HepG2 (cell line): ENCODE data around the gene UGT1A4. TPM values are rescaled to one million over a fixed set of nuclear protein-coding genes. Genes with fewer than 3 reads are reported as not detected.

Source experiments
- ATAC-seq: fragments of 200-7000 bp; cut with Tn5 transposase; 3 replicates; pipeline ENCODE4 v1.9.1; 2020; ENCODE audit warnings: mild to moderate bottlenecking, moderate library complexity
- BruUV-seq: library from RNA; stranded (reverse); fragments of 400-500 nt; replicated peaks from 2 replicates; lab custom pipeline; 2021; lab: Mats Ljungman, UMichigan
- CTCF ChIA-PET: fragments of 300-600 bp; formaldehyde crosslinking; extraction: SDS; loops from one replicate; lab custom pipeline; 2021; ENCODE audit warnings: low total read pairs, inconsistent platforms, low intra/inter-chr PET ratio; lab: Yijun Ruan, JAX
- POLR2A ChIA-PET: fragments of 350-600 bp; sonication (Branson Sonifier 250); formaldehyde crosslinking; loops from one replicate; lab custom pipeline; 2020; ENCODE audit warnings: antibody characterized with exemption, inconsistent platforms; lab: Yijun Ruan, JAX
- DNase-seq: peaks from one replicate; pipeline ENCODE4 v3.0.0-alpha.2; 2015; ENCODE audit warnings: low spot score
- FAIRE-seq: peaks from 3 replicates; lab custom pipeline; 2011; peaks lifted over from hg19 to GRCh38; lab: Jason Lieb, UNC
- H2AFZ ChIP-seq: one replicate; pipeline ENCODE4 v1.6.1; 2011; ENCODE audit warnings: low read length, inconsistent platforms
- H3K27ac ChIP-seq: fragments of 300-600 bp; 3 replicates; pipeline ENCODE4 v1.8.0; 2011; ENCODE audit warnings: mixed run types, mild to moderate bottlenecking, mixed read lengths, low read length, inconsistent platforms; ENCODE audit not compliant: insufficient read depth; ENCODE audit errors: extremely low read length
- H3K27me3 ChIP-seq, 2 experiments: fragments of 200-600 bp in 1 of 2; 2 replicates in 1 of 2; 3 replicates in 1 of 2; pipeline versions ENCODE4 v1.6.0 to v1.8.0; 2011; ENCODE audit warnings: low read length in 2 of 2, mild to moderate bottlenecking in 2 of 2, moderate library complexity in 2 of 2, inconsistent platforms in 1 of 2; ENCODE audit not compliant: insufficient read depth in 2 of 2, control insufficient read depth in 1 of 2
- H3K36me3 ChIP-seq, 2 experiments: fragments of 200-600 bp in 1 of 2; replicated peaks in 1 of 2; 2 replicates in 1 of 2; 3 replicates in 1 of 2; pipeline versions ENCODE4 v1.5.1 to v1.8.0; 2011; ENCODE audit warnings: low read length in 2 of 2, inconsistent platforms in 1 of 2; ENCODE audit not compliant: insufficient read depth in 2 of 2, control insufficient read depth in 1 of 2
- H3K4me1 ChIP-seq: 2 replicates; pipeline ENCODE4 v1.5.1; 2012; ENCODE audit warnings: low read length, inconsistent platforms; ENCODE audit not compliant: insufficient read depth
- H3K4me2 ChIP-seq: 2 replicates; pipeline ENCODE4 v1.6.0; 2011; ENCODE audit warnings: low read depth, low read length, inconsistent platforms
- H3K4me3 ChIP-seq, 3 experiments: fragments of 200-600 bp in 1 of 3; sonication (generic), shearing (Covaris generic) in 1 of 3; replicated peaks in 1 of 3; 2 replicates each; pipeline ENCODE4 v1.5.1; 2011 to 2016; ENCODE audit warnings: low read length in 3 of 3, inconsistent platforms in 2 of 3, low read depth in 2 of 3, mild to moderate bottlenecking in 2 of 3, control low read depth in 1 of 3, mixed read lengths in 1 of 3; ENCODE audit not compliant: insufficient read depth in 1 of 3
- H3K79me2 ChIP-seq: one replicate; pipeline ENCODE4 v1.6.1; 2011; ENCODE audit warnings: low read length, inconsistent platforms; ENCODE audit not compliant: insufficient read depth
- H3K9ac ChIP-seq: 2 replicates; pipeline ENCODE4 v1.6.0; 2011; ENCODE audit warnings: mild to moderate bottlenecking, low read depth, low read length, inconsistent platforms; ENCODE audit not compliant: insufficient read depth
- H3K9me3 ChIP-seq: 2 replicates; pipeline ENCODE4 v1.5.1; 2012; ENCODE audit warnings: mild to moderate bottlenecking, low read length
- H4K20me1 ChIP-seq: 2 replicates; pipeline ENCODE4 v1.6.0; 2011; ENCODE audit warnings: inconsistent platforms, mild to moderate bottlenecking, low read length, moderate library complexity; ENCODE audit not compliant: insufficient read depth
- CBFB ChIP-seq: sonication (generic); formaldehyde crosslinking; IDR thresholded peaks from 2 replicates; pipeline ENCODE4 v1.4.0; 2020; ENCODE audit warnings: missing genetic modification reagents
- FOXO1 ChIP-seq: sonication (generic); formaldehyde crosslinking; IDR thresholded peaks from 2 replicates; pipeline ENCODE4 v1.4.0; 2020; ENCODE audit warnings: missing genetic modification reagents
- IRF9 ChIP-seq: sonication (generic); formaldehyde crosslinking; IDR thresholded peaks from 2 replicates; pipeline ENCODE4 v1.8.0; 2022; ENCODE audit warnings: missing genetic modification reagents, mild to moderate bottlenecking, borderline replicate concordance
- MXI1 ChIP-seq: IDR thresholded peaks from 3 replicates; pipeline ENCODE4 v1.6.1; 2012; ENCODE audit warnings: low read depth, low read length, inconsistent platforms, borderline replicate concordance
- NFYC ChIP-seq: IDR thresholded peaks from 2 replicates; pipeline ENCODE4 v1.6.1; 2016; ENCODE audit warnings: missing genetic modification reagents, missing compliant biosample characterization
- RBM39 ChIP-seq: fragments of 200-400 bp; formaldehyde crosslinking; IDR thresholded peaks from one replicate; pipeline ENCODE4 v1.6.1; 2018; ENCODE audit warnings: antibody characterized with exemption, mild to moderate bottlenecking, low read depth, low read length; ENCODE audit not compliant: poor library complexity, severe bottlenecking
- ZBTB25 ChIP-seq: IDR thresholded peaks from 2 replicates; pipeline ENCODE4 v1.6.1; 2018; ENCODE audit warnings: missing genetic modification reagents
- ZFP41 ChIP-seq: sonication (generic); formaldehyde crosslinking; IDR thresholded peaks from 2 replicates; pipeline ENCODE4 v1.4.0; 2020; ENCODE audit warnings: mild to moderate bottlenecking, missing genetic modification reagents, borderline replicate concordance
- ZNF335 ChIP-seq: sonication (generic); formaldehyde crosslinking; IDR thresholded peaks from 2 replicates; pipeline ENCODE4 v1.4.0; 2020; ENCODE audit warnings: missing genetic modification reagents
- WGBS: methylation state at CpG from one replicate; pipeline ENCODE4 v1.1.6; 2017; ENCODE audit warnings: low lambda C conversion rate; 5-methylcytosine and 5-hydroxymethylcytosine counted together
- in situ Hi-C: cut with HindIII; loops from 2 replicates; pipeline ENCODE4 v1.10.0; 2017; ENCODE audit warnings: low pct_unique_long_range_greater_than_20kb; ENCODE audit not compliant: extremely low pct_ligation_motif_present
- intact Hi-C: fragments of 100-400 bp; cut with micrococcal nuclease; formaldehyde crosslinking; loops from one replicate; pipeline ENCODE4 v1.10.0; 2022; ENCODE audit not compliant: unreplicated experiment
- polyA plus RNA-seq, 8 experiments: library from polyadenylated mRNA; depleted of rRNA in 3 of 8; stranded (reverse) in 7 of 8; unstranded in 1 of 8; fragments of >200 nt; fragmentation: Illumina TruSeq in 4 of 8; extraction: Trizol in 4 of 8; gene quantifications; 2 replicates each; pipeline versions ENCODE4 v1.2.1 to v1.2.3, GENCODE V29; 2011 to 2016; ENCODE audit warnings: low read depth in 4 of 8, missing spikeins in 1 of 8, mixed read lengths in 1 of 8; ENCODE audit not compliant: insufficient read depth in 1 of 8
- total RNA-seq, 5 experiments: library from RNA; depleted of rRNA; stranded (reverse); fragments of >200 nt; fragmentation: Illumina TruSeq; extraction: Trizol; gene quantifications; 2 replicates each; pipeline ENCODE4 v1.2.3, GENCODE V29; 2016; ENCODE audit warnings: low read depth in 1 of 5

Gene UGT1A4
- total and polyA plus RNA-seq, 2 of the 13 experiments (the other 11 are each of a cell fraction or from before 2014, with no cell fraction given) = not detected

GRCh38 chr2:233811732-233812131, 93.2 kb downstream of the UGT1A4 start:
- ChIA-PET CTCF (no interaction called here), POLR2A (no interaction called here)
- Histone ChIP-seq H3K9me3 (no peaks in the 10 kb centered on the region), H3K27ac (no peak overlapping the region), H3K4me2 (no peak overlapping the region), H3K9ac (no peak overlapping the region), H4K20me1 (no peaks in the 10 kb centered on the region), H2AFZ (no peak overlapping the region), H3K27me3 (peaks cover 0 to 43% of the 10 kb centered on the region in 2 experiments; a peak in 3 of 5 replicates), H3K79me2 (no peaks in the 10 kb centered on the region), H3K4me1 (0 out of 2 replicates have a peak, but pooled peaks cover 2% of the 10 kb centered on the region), H3K4me3 (no peak overlapping the region), H3K36me3 (no peaks in the 10 kb centered on the region)
- no TSS peak for BruUV-seq
- intact Hi-C loops (no loop called here), in situ Hi-C loops (no loop called here)
- WGBS = 65% methylated on average over 5 of the region's 8 CpGs
- DNase-seq (no peak), FAIRE-seq (no peak), ATAC-seq (no peak)
- TF ChIP-seq ZFP41 (CRISPR knock-in tag) (no peak), NFYC (no peak), CBFB (CRISPR knock-in tag) (no peak), RBM39 (no peak), FOXO1 (CRISPR knock-in tag) (no peak), ZBTB25 (no peak), ZNF335 (no peak), IRF9 (no peak), MXI1 (no peak)
